ENCODE measurements around the gene PPP1R14D.

PPP1R14D gene

GRCh38 chr15:40829115-40829514 is 607 bp upstream of the PPP1R14D start:
- TF ChIP-seq, protein P1, sequence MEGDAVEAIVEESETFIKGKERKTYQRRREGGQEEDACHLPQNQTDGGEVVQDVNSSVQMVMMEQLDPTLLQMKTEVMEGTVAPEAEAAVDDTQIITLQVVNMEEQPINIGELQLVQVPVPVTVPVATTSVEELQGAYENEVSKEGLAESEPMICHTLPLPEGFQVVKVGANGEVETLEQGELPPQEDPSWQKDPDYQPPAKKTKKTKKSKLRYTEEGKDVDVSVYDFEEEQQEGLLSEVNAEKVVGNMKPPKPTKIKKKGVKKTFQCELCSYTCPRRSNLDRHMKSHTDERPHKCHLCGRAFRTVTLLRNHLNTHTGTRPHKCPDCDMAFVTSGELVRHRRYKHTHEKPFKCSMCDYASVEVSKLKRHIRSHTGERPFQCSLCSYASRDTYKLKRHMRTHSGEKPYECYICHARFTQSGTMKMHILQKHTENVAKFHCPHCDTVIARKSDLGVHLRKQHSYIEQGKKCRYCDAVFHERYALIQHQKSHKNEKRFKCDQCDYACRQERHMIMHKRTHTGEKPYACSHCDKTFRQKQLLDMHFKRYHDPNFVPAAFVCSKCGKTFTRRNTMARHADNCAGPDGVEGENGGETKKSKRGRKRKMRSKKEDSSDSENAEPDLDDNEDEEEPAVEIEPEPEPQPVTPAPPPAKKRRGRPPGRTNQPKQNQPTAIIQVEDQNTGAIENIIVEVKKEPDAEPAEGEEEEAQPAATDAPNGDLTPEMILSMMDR (IDR thresholded peaks at IDR 0.05): no peak
- TF ChIP-seq ZFX (IDR thresholded peaks at IDR 0.05; ENCODE audit: borderline replicate concordance): no peak
- H3K27ac ChIP-seq: no peak overlapping the region

- TF ChIP-seq ZFX (IDR thresholded peaks at IDR 0.05; ENCODE audit: borderline replicate concordance): no peak
- TF ChIP-seq, protein P1 (IDR thresholded peaks at IDR 0.05): no peak
- H3K27ac ChIP-seq: no peak overlapping the region
Measured at GRCh38 chr15:40826423-40827075, 2.0 kb downstream of the PPP1R14D start.

GRCh38 chr15:40825661-40826422 is 2.7 kb downstream of the PPP1R14D start:
- TF ChIP-seq, protein P1 (IDR thresholded peaks at IDR 0.05): no peak
- TF ChIP-seq ZFX (IDR thresholded peaks at IDR 0.05; ENCODE audit: borderline replicate concordance): no peak
- H3K27ac ChIP-seq: no peak overlapping the region

- TF ChIP-seq, protein P1 (IDR thresholded peaks at IDR 0.05): no peak
- TF ChIP-seq ZFX (IDR thresholded peaks at IDR 0.05; ENCODE audit: borderline replicate concordance): no peak
Measured at GRCh38 chr15:40823572-40824343, 4.8 kb downstream of the PPP1R14D start.

DNA sequence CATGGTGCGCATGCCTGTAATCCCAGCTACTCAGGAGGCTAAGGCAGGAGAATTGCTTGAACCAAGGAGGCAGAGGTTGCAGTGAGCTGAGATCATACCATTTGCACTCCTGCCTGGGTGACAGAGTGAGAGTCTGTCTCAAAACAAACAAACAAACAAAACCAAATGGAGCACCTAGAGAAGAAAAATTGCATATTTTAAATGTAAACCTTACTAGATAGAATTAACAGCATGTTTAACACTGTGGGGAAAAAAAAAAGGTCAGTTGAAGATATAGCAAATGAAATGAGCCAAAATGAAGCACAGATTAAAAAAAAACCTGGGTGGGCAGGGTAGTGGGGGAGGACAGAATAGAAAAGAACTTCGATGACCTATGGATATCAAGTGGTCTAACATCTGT is 7.3 kb downstream of the PPP1R14D start:
- H3K27ac ChIP-seq: no peak overlapping the region
- no peak for TF ChIP-seq ZFX (IDR thresholded peaks at IDR 0.05; ENCODE audit: borderline replicate concordance)

More at GRCh38 chr15:40823572-40824343, 4.8 kb downstream of the PPP1R14D start:
- H3K27ac ChIP-seq: no peak overlapping the region

- no peak overlapping the region for H3K27ac ChIP-seq
- TF ChIP-seq, protein P1 (IDR thresholded peaks at IDR 0.05): no peak
- TF ChIP-seq ZFX (IDR thresholded peaks at IDR 0.05; ENCODE audit: borderline replicate concordance): no peak
Measured at GRCh38 chr15:40819048-40819447, 9.5 kb downstream of the PPP1R14D start.

DNA sequence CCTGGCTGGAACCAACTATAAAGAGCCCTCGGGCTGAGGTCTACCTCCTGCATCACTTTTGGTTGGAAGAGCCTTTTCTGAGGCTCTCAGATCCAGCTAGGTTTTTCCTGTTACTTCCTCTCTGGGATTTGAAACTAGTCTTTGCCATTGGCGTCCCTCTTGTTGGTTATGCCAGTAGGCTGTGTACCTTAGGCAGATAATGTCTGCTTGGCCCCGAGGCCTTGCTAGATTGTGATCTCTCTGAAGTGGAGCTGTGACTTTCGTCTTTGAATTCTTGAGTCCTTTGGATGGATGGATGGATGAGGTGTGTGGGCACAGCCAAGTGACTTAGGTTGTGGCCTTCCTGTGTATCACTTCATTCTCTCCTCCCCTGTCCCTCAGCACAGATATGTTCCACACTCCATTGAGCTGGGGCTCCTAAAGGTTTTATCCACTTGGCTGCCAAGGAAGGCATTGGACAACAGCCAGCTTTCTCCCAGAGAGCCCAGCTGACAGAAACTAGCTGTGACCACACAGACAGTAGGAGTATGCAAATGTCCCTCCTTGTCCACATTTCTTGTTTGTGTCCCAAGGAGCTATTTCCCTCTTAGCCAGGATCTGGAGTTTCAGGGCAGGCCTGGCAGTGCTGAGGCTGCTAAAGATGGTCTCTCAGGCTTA is 13.3 kb downstream of the PPP1R14D start:
- no peak for TF ChIP-seq ZFX (IDR thresholded peaks at IDR 0.05; ENCODE audit: borderline replicate concordance)
- H3K27ac ChIP-seq: peak overlapping the region; percentile 65

Measured in 22Rv1 (cell line).